GM12801 (cell line): Measurements from ENCODE around the gene MBD2.

Experiments used
- CTCF ChIP-seq: IDR thresholded peaks from one replicate; pipeline ENCODE4 v1.5.1; 2011; ENCODE audit warnings: control low read depth; ENCODE audit not compliant: insufficient read length; ENCODE audit errors: extremely low read depth

Gene MBD2

DNA sequence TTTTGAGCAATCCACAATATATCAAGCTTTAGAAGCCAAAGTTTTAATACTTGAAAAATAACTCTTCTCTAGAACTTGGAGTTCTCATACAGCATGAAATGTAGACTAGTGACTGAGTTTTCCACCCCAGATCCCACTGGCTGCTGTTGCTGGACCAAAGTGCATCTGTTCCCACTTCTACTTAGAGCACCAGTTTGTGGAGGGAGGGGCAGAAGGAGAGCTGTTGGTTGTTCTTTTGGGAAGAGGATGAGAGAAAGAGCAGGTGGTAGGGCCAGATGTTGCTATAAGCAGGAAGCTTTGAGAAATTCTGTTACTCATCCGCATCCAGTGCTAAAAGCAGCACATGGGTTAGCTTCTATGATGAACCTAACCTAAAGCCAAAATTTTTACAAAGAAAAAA lies 59.0 kb downstream of the MBD2 start:
- TF ChIP-seq CTCF: no peak

GRCh38 chr18:54163453-54163852 lies 61.0 kb downstream of the MBD2 start:
- TF ChIP-seq CTCF: no peak

DNA sequence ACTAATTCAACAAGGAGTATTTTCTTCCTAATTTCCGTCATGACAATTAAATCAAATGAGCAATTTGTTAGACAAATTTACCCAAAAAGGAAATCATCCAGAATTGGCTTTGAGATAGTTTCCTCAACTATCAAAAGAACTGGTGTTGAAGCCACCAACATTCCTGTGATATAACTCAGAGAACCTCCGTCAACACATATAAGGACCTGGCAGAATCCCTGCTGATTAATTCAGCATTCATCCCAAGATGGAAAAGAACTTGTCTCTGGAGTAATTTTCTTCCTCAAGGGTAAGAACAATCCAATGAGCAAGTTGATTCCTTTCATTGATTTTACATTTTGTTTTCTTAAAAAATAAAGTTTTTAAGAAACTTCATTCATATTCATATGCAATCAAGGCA lies 62.0 kb downstream of the MBD2 start:
- TF ChIP-seq CTCF: no peak

DNA sequence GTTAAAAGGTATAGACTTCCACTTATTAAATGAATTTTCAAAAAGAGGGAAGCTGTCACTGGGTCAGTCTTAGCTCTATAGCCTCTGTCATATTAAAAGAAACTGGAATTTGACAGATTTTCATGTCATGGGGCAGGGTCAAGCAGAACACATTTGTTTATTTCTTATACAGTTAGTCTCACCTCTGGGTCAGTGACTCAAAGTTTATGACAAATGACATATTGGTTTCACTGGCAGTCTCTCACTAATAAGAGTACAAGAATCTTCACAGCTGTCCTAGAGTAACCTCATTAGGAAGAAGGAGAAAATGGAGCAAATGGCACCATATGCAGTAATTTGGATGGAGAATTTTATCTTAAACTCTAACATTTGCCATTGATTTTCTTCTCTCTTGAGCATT lies 63.2 kb downstream of the MBD2 start:
- no peak for TF ChIP-seq CTCF

DNA sequence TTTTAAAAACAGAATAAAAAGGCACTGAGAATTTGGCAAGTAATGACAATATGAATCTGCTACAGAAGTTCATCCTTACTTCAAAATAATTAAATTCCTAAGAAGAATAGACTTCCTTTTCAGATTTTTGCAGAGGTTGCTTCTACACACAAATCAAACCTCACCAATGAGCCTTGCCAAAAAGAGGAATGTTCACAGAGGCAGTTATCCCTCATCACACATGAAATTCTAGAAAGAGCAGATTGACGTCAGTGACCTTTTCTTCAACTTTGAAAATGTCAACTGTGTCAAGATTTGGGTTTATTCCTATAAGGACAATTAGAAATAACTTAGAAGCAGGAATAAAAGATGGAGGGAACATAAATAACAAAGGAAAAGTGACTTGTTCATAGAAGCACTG lies 64.6 kb downstream of the MBD2 start:
- TF ChIP-seq CTCF: no peak

- no peak for TF ChIP-seq CTCF
Observed at GRCh38 chr18:54157646-54158385, 66.7 kb downstream of the MBD2 start.

GRCh38 chr18:54155412-54155811 lies 69.1 kb downstream of the MBD2 start:
- no peak for TF ChIP-seq CTCF

DNA sequence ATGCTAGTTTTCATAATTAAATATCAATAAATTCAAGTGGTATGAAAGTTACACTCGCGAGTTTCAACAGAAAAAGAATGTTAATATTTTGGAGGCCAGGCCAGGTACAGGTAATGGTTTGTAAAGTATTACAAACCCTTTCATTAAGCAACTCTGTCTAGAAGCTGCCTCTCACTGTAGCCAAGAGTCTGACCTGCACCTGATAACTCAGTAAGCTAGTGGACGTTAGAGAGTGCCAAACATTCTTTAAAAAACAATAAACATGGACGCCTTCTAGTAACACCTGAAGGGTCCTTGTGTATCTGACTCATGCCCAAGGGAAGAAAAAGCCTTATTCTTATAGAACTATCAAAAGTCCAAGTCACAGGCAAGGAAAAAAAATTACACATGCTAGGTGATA lies 70.2 kb downstream of the MBD2 start:
- TF ChIP-seq CTCF: no peak
